GM19099 (cell line): Measurements from ENCODE around the gene SNX9.

Experiments used
- POLR2A ChIP-seq: IDR thresholded peaks from 3 replicates; pipeline ENCODE4 v1.6.1; 2011; ENCODE audit warnings: low read depth; ENCODE audit not compliant: insufficient read length; ENCODE audit errors: extremely low read depth

Gene SNX9

DNA sequence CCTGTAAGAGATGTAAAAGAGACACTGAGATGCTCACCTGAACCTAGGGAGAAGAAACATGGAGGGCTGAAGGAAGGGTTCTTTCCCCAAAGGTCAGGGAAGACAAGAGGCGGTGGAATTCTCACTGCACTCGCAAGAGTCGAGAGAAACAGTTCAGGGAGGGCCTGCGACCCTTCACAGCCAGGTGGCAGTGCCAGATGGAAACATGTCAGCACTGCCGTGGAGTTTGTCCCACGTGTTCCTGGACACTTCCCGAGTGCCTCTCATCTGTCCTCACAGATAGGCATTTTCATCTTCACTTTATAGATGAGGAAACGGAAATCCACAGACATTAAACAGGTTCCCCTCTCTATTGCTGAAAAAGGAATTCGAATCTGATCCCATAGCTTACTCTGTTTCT lies 88.2 kb downstream of the SNX9 start:
- TF ChIP-seq POLR2A: no peak

DNA sequence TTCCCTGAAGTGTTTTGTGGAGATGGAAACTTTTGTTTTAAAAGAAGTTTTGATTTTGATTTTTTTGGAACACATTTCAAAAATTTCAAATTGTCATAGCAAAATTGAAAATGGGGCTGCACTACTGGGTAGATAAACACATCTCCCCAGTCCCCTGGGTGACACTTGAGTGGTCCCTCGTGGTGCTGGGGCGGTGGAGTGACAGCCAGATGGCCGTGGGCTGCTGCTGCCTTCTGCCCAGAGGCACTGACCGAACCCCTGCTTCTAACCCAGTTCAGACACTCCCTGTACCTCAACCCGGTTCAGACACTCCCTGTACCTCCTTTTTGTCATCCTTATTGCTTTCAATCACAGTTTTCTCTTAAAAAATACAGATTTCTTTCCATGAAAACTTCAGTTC lies 88.7 kb downstream of the SNX9 start:
- TF ChIP-seq POLR2A: no peak

DNA sequence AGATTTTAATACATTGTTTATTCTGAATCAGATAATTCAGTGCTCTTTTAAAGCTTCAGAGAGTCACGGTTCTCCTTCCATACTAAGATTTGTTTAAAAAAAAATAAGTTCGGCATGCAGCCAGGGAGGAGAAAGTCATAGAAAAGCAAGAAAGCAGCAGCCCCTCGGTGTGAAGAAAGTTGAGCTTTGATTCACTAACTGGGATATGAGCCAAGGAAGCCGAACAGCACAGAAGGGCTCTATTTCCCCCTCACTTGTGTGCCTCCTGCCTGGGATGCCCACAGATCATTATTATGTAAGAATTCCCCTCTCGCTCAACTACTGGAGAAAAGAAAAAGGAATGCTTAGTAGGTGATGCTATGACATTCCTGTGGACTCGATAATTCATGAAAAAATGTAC lies 89.3 kb downstream of the SNX9 start:
- TF ChIP-seq POLR2A: no peak

GRCh38 chr6:157921685-157922367 lies 98.8 kb downstream of the SNX9 start:
- no peak for TF ChIP-seq POLR2A

GRCh38 chr6:157925771-157926170 lies 102.7 kb downstream of the SNX9 start:
- TF ChIP-seq POLR2A: no peak

GRCh38 chr6:157927011-157927410 lies 104.0 kb downstream of the SNX9 start:
- no peak for TF ChIP-seq POLR2A

- no peak for TF ChIP-seq POLR2A
These were observed 105.4 kb downstream of the SNX9 start for GRCh38 chr6:157928428-157928827.

DNA sequence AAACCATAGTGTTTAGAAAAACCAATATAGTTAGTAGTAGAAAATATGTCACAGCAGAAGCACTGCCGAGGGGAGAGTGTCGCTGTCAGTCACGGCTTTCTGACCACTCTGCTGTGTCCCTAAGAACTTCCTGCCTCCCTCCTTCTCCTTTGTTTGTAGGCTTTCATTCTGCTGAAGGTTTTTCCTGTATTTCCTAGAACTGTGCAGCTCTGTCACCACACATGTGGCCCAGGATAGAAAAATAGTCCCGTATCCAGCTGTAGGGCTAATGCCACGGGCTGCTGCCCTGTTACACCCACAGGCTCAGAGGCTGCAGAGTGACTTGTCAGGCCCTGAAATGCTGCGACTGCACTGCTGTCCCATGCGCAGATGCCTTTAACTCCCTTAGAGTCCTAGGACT lies 106.0 kb downstream of the SNX9 start:
- no peak for TF ChIP-seq POLR2A

- TF ChIP-seq POLR2A: no peak
These were observed 106.8 kb downstream of the SNX9 start for GRCh38 chr6:157929765-157930319.

DNA sequence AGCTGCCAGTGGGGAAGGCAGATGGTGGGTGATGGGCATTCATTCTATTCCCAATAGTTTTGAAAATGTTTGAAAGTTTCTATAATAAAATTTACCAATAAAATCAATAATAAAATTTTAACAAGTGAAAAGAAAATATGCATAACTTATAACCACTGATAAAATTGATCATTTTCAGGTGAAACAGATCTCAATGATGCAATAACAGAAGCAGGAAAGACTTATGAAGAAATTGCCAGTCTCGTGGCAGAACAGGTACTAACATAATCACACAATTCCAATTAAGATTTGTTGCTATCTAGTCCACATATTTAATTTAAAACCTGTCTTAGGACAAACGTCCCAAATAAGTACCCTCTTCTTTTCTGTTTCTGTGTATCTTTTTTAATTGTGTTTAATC lies 112.7 kb downstream of the SNX9 start:
- no peak for TF ChIP-seq POLR2A

DNA sequence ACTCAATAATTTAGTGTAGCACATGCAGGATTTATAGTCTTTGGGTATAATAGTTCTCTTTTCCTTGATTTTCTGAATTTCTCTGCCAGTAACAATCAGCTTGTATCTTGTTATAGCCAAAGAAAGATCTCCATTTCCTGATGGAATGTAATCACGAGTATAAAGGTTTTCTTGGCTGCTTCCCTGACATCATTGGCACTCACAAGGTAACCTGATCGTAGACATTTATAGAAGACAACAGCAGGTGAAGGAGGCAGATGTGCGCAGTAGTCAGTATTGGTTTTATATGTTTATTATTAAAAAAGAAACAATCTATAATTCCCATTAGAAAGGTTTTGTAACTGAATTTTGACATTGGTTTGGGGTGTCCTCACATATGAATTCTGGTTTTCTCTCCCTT lies 114.3 kb downstream of the SNX9 start:
- TF ChIP-seq POLR2A: no peak

DNA sequence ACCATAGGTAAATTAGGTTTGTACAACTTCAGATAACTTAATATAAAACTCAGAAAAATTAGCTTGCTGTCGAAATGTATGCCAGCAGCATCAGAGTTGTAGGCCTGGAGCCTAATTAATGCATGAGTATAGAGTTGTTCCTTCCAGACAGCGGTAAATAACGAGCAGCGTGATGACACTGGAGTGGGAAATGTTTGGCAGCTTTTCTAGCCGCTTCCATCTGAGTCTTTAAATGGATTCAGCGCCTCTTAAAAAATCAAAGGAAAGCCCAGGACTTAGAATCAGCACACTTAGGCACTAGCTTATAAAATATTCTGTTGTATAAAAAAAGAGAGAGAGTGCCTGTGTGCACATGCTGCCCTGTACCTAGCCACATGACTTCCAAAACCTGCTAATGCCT lies 114.9 kb downstream of the SNX9 start:
- no peak for TF ChIP-seq POLR2A

DNA sequence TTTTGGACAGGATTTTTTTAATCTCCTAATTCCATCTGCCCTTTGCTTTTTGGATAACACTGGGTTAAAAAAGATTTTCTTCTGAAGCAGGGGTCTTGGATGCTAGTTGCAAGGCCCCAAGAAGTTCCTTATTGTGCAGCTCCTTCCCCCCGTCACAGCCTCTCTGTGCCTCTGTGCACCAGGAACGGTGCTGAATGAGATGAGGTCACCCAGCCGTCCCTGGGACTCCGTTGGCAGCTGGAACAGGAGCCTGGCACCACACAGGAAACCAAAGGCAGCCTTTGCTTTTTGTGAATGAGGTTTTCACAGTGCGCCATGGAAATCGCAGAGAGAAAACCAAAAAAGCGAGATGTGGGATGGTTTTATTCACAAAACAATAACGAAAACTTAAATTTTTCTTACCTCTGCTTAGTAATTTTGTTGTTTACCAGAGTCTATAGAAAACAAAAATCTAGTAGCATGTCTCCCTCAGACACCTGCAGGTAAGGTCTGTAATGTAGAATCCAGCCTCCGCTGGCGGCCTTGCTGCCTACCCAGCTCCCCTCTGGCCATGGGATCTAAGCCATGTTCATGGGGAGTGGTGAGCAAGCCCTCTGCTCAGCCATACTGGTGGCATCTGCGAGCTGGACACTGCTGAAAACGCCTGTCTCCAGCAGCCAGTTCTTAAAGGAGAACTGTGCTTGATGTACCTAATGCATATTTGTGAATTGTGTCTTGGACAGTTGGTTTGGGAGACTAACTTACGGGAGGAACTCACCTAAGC lies 118.2 kb downstream of the SNX9 start:
- no peak for TF ChIP-seq POLR2A

DNA sequence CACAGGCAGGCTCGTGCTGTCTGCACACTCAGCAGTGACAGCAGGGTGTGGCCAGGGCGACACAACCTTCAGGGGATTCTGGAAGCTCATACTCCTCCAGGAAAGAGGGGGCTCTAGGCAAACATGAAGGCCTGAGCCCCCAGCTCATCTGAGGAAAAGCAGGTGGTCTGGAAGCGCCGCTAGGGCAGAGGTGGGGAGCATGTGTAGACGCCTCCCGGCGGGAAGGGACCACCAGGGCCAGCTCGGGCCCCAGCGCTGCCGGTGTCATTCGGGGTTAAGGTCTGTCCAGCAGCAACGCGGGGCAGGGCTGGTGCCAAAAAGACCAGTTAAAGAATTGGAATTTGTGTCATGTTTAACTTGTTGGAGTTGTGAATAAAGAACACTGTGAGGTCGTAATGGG lies 119.3 kb downstream of the SNX9 start:
- TF ChIP-seq POLR2A: no peak

DNA sequence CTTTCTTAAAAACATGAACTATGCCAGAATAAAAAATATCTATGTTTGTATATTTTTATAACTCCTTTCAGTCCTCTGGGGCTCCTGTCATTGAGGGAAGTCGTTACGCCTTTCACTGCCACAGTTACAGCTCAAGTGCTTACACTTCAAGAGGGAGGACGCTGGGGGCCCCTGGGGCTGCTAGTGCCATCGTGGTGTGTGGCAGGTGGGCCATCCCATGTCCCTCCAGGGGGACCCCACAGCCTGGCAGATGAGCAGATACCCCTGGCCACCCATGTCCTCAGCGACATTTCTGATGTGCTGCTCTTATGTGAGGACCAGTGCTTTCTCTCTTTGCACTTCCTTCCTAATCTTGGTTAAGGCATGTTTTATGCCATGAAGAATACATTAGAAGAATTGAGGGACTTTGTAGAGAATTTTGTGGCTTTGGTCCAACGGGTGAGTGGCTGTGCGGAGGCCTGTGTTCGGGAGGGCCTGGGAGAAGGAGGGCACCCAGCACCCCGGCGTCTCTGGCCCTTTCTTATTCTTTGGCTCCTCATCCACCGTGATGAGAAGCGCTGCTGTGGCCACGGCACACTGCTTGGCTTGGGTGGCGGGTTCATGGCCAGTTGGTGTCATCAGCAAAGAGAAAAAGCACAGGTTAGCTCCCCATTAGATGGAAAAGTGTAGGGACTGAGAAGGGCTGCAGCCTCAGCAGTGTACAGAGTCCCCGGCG lies 120.4 kb downstream of the SNX9 start:
- no peak for TF ChIP-seq POLR2A

DNA sequence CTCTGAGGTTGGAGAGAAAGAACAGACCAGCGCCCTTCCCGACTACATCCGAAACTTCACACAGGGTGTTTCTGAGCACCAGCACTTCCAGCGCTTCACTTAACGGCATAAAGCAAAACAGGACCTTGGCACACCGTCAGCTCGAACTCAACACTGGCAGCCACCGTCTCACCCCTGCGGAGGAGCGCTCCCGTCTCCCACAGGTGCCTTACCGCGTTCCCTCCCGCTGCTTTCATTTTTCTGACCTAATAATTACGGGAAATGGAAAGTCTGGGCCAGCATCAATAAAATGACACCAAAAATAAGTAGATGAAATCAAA lies 120.9 kb downstream of the SNX9 start:
- TF ChIP-seq POLR2A: no peak
